ENCODE data around the gene CREG2. TPM values are rescaled to one million over a fixed set of nuclear protein-coding genes. Genes with fewer than 3 reads are reported as not detected.

CREG2 gene
- total and polyA plus RNA-seq, 2 donors (not counting 1 experiment from before 2014, with no cell fraction given) = 0.10 TPM; not detected in 1

- Histone ChIP-seq H3K4me3 (ENCODE audit: control extremely low read depth in 1 of 5, extremely low read depth in 1 of 5, insufficient read depth in 1 of 5, low read depth in 2 of 5, low read length in 4 of 5) (peak overlapping the region in 1 of 5 experiments; percentile 23), H3K36me3 (replicated peaks in 1 of 2; ENCODE audit: control extremely low read depth in 1 of 2, control insufficient read depth in 1 of 2, extremely low read depth in 1 of 2, insufficient read depth in 2 of 2, low read length in 1 of 2) (no peaks in the 10 kb centered on the region), H2AFZ (ENCODE audit: insufficient read depth, low read depth, low read length, poor library complexity, severe bottlenecking) (no peak overlapping the region), H4K20me1 (ENCODE audit: control insufficient read depth, insufficient read depth, low read length, poor library complexity, severe bottlenecking) (no peaks in the 10 kb centered on the region), H3K4me2 (replicated peaks; ENCODE audit: low read depth, low read length, poor library complexity, severe bottlenecking) (peak overlapping the region; percentile 65), H3K9ac (ENCODE audit: low read length) (peak overlapping the region; percentile 18), H3K9me3 (ENCODE audit: control extremely low read depth in 1 of 3, control insufficient read depth in 2 of 3, insufficient read depth in 1 of 3, low read length in 2 of 3) (peaks cover 0 to 5% (median 0%) of the 10 kb centered on the region in 3 donors), H3K27me3 (replicated peaks in 1 of 4; ENCODE audit: control extremely low read depth in 1 of 4, control insufficient read depth in 3 of 4, insufficient read depth in 4 of 4, low read length in 3 of 4) (no peaks in the 10 kb centered on the region), H3K79me2 (ENCODE audit: control insufficient read depth, insufficient read depth, low read length) (no peaks in the 10 kb centered on the region), H3K27ac (ENCODE audit: low read length in 2 of 2) (peak overlapping the region in 1 of 2 donors; percentile 50), H3K4me1 (ENCODE audit: control insufficient read depth in 2 of 2, insufficient read depth in 2 of 2, low read length in 2 of 2) (peaks cover 53 to 62% of the 10 kb centered on the region in 2 donors)
- Mint-ChIP-seq H3K9me3 (ENCODE audit: insufficient read depth) (no peaks in the 10 kb centered on the region), H3K4me1 (peaks cover 52% of the 10 kb centered on the region), H3K4me3 (peak overlapping the region; percentile 78), H3K27ac (peak overlapping the region; percentile 89), H3K27me3 (peaks cover 8% of the 10 kb centered on the region)
- intact Hi-C loops (cut with micrococcal nuclease) = loop anchor here (10.0 kb wide), 1 partner anchor 385 kb away; no protein-coding TSS in a partner anchor
- ATAC-seq (ENCODE audit: low read depth) = peak; percentile 40
- DNase-seq = peak; percentile 60
- POLR2A ChIA-PET = no interaction called here
- CTCF ChIA-PET = interaction anchor here (0.9 to 4.0 kb wide), 5 partner anchors 12 to 841 kb away, joined by 3 to 23 read pairs (median 4); no protein-coding TSS in a partner anchor
- 14% methylated on average over 7 of the region's 8 CpGs for WGBS (ENCODE audit: insufficient coverage)
- TF ChIP-seq, protein P1, sequence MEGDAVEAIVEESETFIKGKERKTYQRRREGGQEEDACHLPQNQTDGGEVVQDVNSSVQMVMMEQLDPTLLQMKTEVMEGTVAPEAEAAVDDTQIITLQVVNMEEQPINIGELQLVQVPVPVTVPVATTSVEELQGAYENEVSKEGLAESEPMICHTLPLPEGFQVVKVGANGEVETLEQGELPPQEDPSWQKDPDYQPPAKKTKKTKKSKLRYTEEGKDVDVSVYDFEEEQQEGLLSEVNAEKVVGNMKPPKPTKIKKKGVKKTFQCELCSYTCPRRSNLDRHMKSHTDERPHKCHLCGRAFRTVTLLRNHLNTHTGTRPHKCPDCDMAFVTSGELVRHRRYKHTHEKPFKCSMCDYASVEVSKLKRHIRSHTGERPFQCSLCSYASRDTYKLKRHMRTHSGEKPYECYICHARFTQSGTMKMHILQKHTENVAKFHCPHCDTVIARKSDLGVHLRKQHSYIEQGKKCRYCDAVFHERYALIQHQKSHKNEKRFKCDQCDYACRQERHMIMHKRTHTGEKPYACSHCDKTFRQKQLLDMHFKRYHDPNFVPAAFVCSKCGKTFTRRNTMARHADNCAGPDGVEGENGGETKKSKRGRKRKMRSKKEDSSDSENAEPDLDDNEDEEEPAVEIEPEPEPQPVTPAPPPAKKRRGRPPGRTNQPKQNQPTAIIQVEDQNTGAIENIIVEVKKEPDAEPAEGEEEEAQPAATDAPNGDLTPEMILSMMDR (IDR thresholded peaks at IDR 0.05) = no peak
- TF ChIP-seq EZH2 (IDR thresholded peaks at IDR 0.05; ENCODE audit: borderline replicate concordance, insufficient read depth, low read depth, low read length, poor library complexity, severe bottlenecking) = no peak
Observed at GRCh38 chr2:101400048-101400447, 12.7 kb upstream of the CREG2 start.

- Histone ChIP-seq H3K9ac (ENCODE audit: low read length) (peak overlapping the region; percentile 18), H2AFZ (ENCODE audit: insufficient read depth, low read depth, low read length, poor library complexity, severe bottlenecking) (no peak overlapping the region), H3K79me2 (ENCODE audit: control insufficient read depth, insufficient read depth, low read length) (no peaks in the 10 kb centered on the region), H3K36me3 (replicated peaks in 1 of 2; ENCODE audit: control extremely low read depth in 1 of 2, control insufficient read depth in 1 of 2, extremely low read depth in 1 of 2, insufficient read depth in 2 of 2, low read length in 1 of 2) (no peaks in the 10 kb centered on the region), H3K27ac (ENCODE audit: low read length in 2 of 2) (no peak overlapping the region), H3K4me3 (ENCODE audit: control extremely low read depth in 1 of 5, extremely low read depth in 1 of 5, insufficient read depth in 1 of 5, low read depth in 2 of 5, low read length in 4 of 5) (peak overlapping the region in 1 of 5 experiments; percentile 23), H3K27me3 (replicated peaks in 1 of 4; ENCODE audit: control extremely low read depth in 1 of 4, control insufficient read depth in 3 of 4, insufficient read depth in 4 of 4, low read length in 3 of 4) (no peaks in the 10 kb centered on the region), H4K20me1 (ENCODE audit: control insufficient read depth, insufficient read depth, low read length, poor library complexity, severe bottlenecking) (no peaks in the 10 kb centered on the region), H3K4me1 (ENCODE audit: control insufficient read depth in 2 of 2, insufficient read depth in 2 of 2, low read length in 2 of 2) (peaks cover 46 to 54% of the 10 kb centered on the region in 2 donors), H3K4me2 (replicated peaks; ENCODE audit: low read depth, low read length, poor library complexity, severe bottlenecking) (peak overlapping the region; percentile 65), H3K9me3 (ENCODE audit: control extremely low read depth in 1 of 3, control insufficient read depth in 2 of 3, insufficient read depth in 1 of 3, low read length in 2 of 3) (peaks cover 0 to 5% (median 0%) of the 10 kb centered on the region in 3 donors)
- TF ChIP-seq EZH2 (IDR thresholded peaks at IDR 0.05; ENCODE audit: borderline replicate concordance, insufficient read depth, low read depth, low read length, poor library complexity, severe bottlenecking) = no peak
- TF ChIP-seq, protein P1 (IDR thresholded peaks at IDR 0.05) = no peak
- DNase-seq = no peak
- POLR2A ChIA-PET = no interaction called here
- Mint-ChIP-seq H3K27ac (peak overlapping the region; percentile 89), H3K9me3 (ENCODE audit: insufficient read depth) (no peaks in the 10 kb centered on the region), H3K27me3 (peaks cover 8% of the 10 kb centered on the region), H3K4me1 (peaks cover 48% of the 10 kb centered on the region), H3K4me3 (peak overlapping the region; percentile 78)
- 94% methylated on average over 7 of the region's 11 CpGs for WGBS (ENCODE audit: insufficient coverage)
- no peak for ATAC-seq (ENCODE audit: low read depth)
- intact Hi-C loops (cut with micrococcal nuclease) = no loop called here
- CTCF ChIA-PET = interaction anchor here (0.9 to 4.0 kb wide), 7 partner anchors 11 to 842 kb away, joined by 3 to 23 read pairs (median 5); no protein-coding TSS in a partner anchor
Observed at GRCh38 chr2:101399021-101399799, 11.9 kb upstream of the CREG2 start.

Data from B cell (primary cell).